ENCODE measurements around the gene FGF22. TPM values are rescaled to one million over a fixed set of nuclear protein-coding genes. Genes with fewer than 3 reads are reported as not detected.

FGF22 gene
- total and polyA plus RNA-seq, 2 donors from 2014 or later = 0.19 to 0.71 TPM

DNA sequence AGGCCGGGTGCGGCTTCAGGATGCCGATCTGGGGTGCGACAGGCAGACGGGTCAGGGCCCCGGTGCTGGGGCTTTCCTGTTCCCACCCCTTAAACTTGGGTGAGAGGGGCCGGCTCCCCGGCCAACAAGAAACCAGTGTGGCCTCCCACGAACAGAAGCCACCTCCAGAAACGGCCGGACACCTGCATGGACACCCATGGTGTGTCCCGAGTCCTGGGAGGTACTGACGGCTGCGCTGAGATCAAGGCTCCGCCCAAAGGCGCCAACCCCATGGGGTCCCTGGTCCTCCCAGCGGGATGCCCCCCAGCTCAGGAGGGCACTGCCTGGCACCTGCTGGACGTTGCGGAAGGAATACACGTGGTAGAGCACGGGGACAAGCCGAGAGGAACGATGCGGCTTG is 17.9 kb upstream of the FGF22 start:
- no peak overlapping the region for H3K27ac ChIP-seq (ENCODE audit: low read depth in 2 of 2, low read length in 2 of 2)
- H3K4me1 ChIP-seq (ENCODE audit: control insufficient read depth in 2 of 3, insufficient read depth in 2 of 3, low read depth in 1 of 3, low read length in 3 of 3) = no peaks in the 10 kb centered on the region
- H3K9ac ChIP-seq (ENCODE audit: low read length in 3 of 3) = no peak overlapping the region
- intact Hi-C loops (cut with DNase I) = no loop called here
- FAIRE-seq (no peak), DNase-seq (no peak)
- H3K36me3 ChIP-seq (ENCODE audit: control insufficient read depth in 2 of 3, insufficient read depth in 3 of 3, low read length in 3 of 3) = peaks cover 0 to 5% (median 3%) of the 10 kb centered on the region in 3 donors
- H3K27me3 ChIP-seq (ENCODE audit: control insufficient read depth, insufficient read depth, low read length) = no peaks in the 10 kb centered on the region
- TF ChIP-seq CTCF (IDR thresholded peaks at IDR 0.05; ENCODE audit: borderline replicate concordance, extremely low read depth, insufficient read depth) = no peak
- no peak overlapping the region for H3K4me3 ChIP-seq (ENCODE audit: low read length in 3 of 3)
- H3K9me3 ChIP-seq (ENCODE audit: control insufficient read depth in 2 of 3, insufficient read depth in 1 of 3, low read length in 3 of 3) = no peaks in the 10 kb centered on the region

DNA sequence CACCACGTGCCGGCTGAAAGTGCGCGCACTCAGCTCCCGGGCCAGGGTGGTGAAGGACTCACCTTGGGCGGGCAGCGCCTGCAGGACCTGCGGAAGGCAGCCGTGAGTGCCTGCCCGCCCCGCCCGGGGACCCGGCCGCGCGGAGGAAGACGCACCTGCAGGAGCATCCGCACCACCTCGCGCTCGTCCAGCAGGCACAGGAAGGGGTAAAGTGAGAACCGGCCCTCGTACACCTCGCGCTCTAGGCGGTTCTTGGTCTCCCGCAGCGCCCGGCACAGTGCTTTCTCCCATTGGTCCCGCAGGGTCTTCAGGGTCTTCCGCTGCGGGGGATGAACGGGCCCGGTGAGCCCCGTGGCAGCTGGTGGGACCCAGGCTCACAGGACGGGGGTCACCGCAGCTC is 17.0 kb upstream of the FGF22 start:
- H3K4me3 ChIP-seq (ENCODE audit: low read length in 3 of 3) = no peak overlapping the region
- intact Hi-C loops (cut with DNase I) = no loop called here
- FAIRE-seq (no peak), DNase-seq (no peak)
- peaks cover 0 to 5% (median 3%) of the 10 kb centered on the region in 3 donors for H3K36me3 ChIP-seq (ENCODE audit: control insufficient read depth in 2 of 3, insufficient read depth in 3 of 3, low read length in 3 of 3)
- no peak overlapping the region for H3K27ac ChIP-seq (ENCODE audit: low read depth in 2 of 2, low read length in 2 of 2)
- H3K27me3 ChIP-seq (ENCODE audit: control insufficient read depth, insufficient read depth, low read length) = no peaks in the 10 kb centered on the region
- H3K9ac ChIP-seq (ENCODE audit: low read length in 3 of 3) = no peak overlapping the region
- no peaks in the 10 kb centered on the region for H3K4me1 ChIP-seq (ENCODE audit: control insufficient read depth in 2 of 3, insufficient read depth in 2 of 3, low read depth in 1 of 3, low read length in 3 of 3)
- no peaks in the 10 kb centered on the region for H3K9me3 ChIP-seq (ENCODE audit: control insufficient read depth in 2 of 3, insufficient read depth in 1 of 3, low read length in 3 of 3)
- no peak for TF ChIP-seq CTCF (IDR thresholded peaks at IDR 0.05; ENCODE audit: borderline replicate concordance, extremely low read depth, insufficient read depth)

GRCh38 chr19:623175-623916 is 16.3 kb upstream of the FGF22 start:
- H3K9me3 ChIP-seq (ENCODE audit: control insufficient read depth in 2 of 3, insufficient read depth in 1 of 3, low read length in 3 of 3) = no peaks in the 10 kb centered on the region
- peaks cover 0 to 5% (median 3%) of the 10 kb centered on the region in 3 donors for H3K36me3 ChIP-seq (ENCODE audit: control insufficient read depth in 2 of 3, insufficient read depth in 3 of 3, low read length in 3 of 3)
- no peak overlapping the region for H3K9ac ChIP-seq (ENCODE audit: low read length in 3 of 3)
- no peak for DNase-seq
- no peak for TF ChIP-seq CTCF (IDR thresholded peaks at IDR 0.05; ENCODE audit: borderline replicate concordance, extremely low read depth, insufficient read depth)
- no peak for FAIRE-seq
- intact Hi-C loops (cut with DNase I) = no loop called here
- H3K4me1 ChIP-seq (ENCODE audit: control insufficient read depth in 2 of 3, insufficient read depth in 2 of 3, low read depth in 1 of 3, low read length in 3 of 3) = no peaks in the 10 kb centered on the region
- H3K27me3 ChIP-seq (ENCODE audit: control insufficient read depth, insufficient read depth, low read length) = no peaks in the 10 kb centered on the region
- no peak overlapping the region for H3K4me3 ChIP-seq (ENCODE audit: low read length in 3 of 3)
- H3K27ac ChIP-seq (ENCODE audit: low read depth in 2 of 2, low read length in 2 of 2) = no peak overlapping the region

Data from kidney (tissue), 14 donors.